AG10803 (cell line): Measurements from ENCODE around the gene SMTNL2.
"Not testable (repeated sequence)": the region's sequence is repeated elsewhere in the genome, so short reads cannot be mapped to it uniquely, and the experiment has no call there.

Source experiments
- DNase-seq: peaks from one replicate; pipeline ENCODE4 v3.0.0; 2010; ENCODE audit warnings: low read depth
- H3K4me3 ChIP-seq: 2 replicates; pipeline ENCODE4 v1.5.1; 2011; ENCODE audit warnings: mild to moderate bottlenecking, low read length, control low read depth
- TF ChIP-seq, protein P1 (sequence below): conservative IDR thresholded peaks from 2 replicates; pipeline ENCODE4 v1.5.1; 2011; ENCODE audit warnings: mild to moderate bottlenecking, low read length, control low read depth, inconsistent platforms

Gene SMTNL2

DNA sequence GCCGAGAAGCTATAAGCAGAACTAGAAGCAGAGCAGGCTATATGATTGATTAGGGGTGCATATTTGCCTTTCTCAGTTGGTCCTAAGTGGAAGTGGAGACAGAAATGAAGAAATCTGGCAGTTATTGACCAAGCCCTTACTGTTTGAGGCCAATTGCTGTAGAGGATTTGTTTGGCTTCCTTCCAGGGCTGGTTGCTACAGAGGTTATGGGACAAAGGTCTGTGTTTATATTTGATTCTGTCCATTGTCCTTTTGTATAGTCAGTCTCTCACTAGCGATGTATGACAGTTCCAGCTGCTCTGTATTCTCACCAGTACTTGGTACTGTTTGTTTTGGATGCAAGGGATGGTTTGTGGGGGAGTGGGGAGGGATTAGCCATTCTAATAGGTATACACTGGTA lies 64.4 kb downstream of the SMTNL2 start:
- no peak for DNase-seq
- TF ChIP-seq, protein P1, sequence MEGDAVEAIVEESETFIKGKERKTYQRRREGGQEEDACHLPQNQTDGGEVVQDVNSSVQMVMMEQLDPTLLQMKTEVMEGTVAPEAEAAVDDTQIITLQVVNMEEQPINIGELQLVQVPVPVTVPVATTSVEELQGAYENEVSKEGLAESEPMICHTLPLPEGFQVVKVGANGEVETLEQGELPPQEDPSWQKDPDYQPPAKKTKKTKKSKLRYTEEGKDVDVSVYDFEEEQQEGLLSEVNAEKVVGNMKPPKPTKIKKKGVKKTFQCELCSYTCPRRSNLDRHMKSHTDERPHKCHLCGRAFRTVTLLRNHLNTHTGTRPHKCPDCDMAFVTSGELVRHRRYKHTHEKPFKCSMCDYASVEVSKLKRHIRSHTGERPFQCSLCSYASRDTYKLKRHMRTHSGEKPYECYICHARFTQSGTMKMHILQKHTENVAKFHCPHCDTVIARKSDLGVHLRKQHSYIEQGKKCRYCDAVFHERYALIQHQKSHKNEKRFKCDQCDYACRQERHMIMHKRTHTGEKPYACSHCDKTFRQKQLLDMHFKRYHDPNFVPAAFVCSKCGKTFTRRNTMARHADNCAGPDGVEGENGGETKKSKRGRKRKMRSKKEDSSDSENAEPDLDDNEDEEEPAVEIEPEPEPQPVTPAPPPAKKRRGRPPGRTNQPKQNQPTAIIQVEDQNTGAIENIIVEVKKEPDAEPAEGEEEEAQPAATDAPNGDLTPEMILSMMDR = no peak
- H3K4me3 ChIP-seq = no peak overlapping the region

DNA sequence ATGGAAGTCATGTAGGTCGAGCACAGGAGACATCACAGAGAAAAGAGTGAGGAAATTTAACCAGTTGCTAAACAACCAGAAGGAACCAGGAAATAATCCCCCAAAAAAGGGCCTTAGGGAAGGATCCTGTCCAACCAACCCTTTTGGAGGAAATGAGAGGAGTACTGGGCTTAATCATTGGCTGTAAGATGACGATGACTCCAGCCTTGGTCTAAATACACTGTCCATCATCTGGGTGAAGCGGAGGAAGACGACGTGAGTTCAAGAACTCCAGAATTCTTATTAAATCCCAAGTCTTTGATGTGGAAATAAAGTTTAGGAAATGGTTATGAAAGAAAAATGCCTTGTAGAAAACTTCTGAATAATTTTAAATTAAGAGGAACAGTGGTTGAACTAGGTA lies 68.7 kb downstream of the SMTNL2 start:
- DNase-seq = no peak
- TF ChIP-seq, protein P1 = no peak
- no peak overlapping the region for H3K4me3 ChIP-seq

DNA sequence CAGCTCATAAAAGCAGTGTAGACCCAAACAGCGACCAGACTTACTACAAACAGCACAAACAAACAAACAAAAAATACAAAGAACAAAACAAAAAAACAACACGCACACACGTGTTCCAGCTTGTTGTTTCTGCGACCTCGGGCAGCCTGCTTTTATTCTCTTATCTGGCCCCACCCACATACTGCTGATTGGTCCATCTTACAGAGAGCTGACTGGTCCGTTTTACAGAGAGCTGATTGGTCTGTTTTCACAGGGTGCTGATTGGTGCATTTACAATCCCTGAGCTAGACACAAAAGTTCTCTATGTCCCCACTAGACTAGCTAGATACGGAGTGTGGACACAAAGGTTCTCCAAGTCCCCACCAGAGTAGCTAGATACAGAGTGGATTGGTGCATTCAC lies 71.6 kb downstream of the SMTNL2 start:
- H3K4me3 ChIP-seq, DNase-seq: not testable (repeated sequence)

DNA sequence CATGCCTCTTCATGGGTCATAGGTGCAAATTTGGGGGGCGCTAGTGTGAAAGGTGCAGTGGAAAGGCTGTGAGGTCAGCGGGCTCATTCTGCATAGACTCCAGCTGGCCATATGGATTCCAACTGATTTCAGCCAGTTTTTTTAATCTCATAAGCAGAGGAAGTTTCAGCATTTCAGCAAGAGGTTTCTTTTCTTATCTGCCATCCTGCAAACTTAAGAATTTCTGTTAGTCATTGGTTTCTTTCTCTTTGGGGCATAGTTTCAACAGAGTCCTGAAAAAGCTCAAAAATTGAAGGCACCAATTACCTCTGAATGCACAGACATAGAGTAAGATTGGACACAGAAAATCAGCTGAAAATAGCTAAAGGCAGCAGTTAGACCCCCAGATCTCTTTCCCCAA lies 73.3 kb downstream of the SMTNL2 start:
- H3K4me3 ChIP-seq = no peak overlapping the region
- TF ChIP-seq, protein P1 = no peak
- no peak for DNase-seq
